CD14-positive monocyte (primary cell): ENCODE results near the gene GLUD2. TPM values are rescaled to one million over a fixed set of nuclear protein-coding genes. Genes with fewer than 3 reads are reported as not detected.
"Not testable (repeated sequence)": the region's sequence is repeated elsewhere in the genome, so short reads cannot be mapped to it uniquely, and the experiment has no call there.

Experiments
- DNase-seq, 3 donors: peaks; one replicate each; pipeline ENCODE4 v3.0.0-alpha.2; 2011 to 2022
- H2AFZ ChIP-seq: 2 replicates; pipeline ENCODE4 v1.6.0; 2012; ENCODE audit warnings: mild to moderate bottlenecking, low read depth, low read length, inconsistent platforms; ENCODE audit not compliant: insufficient read depth, poor library complexity, severe bottlenecking
- H3K27ac ChIP-seq, 2 donors: 1 replicate in 1 of 2; 2 replicates in 1 of 2; pipeline ENCODE4 v1.5.1; 2012 to 2013; ENCODE audit warnings: low read length in 2 of 2, control low read depth in 1 of 2, inconsistent platforms in 1 of 2, low read depth in 1 of 2, mild to moderate bottlenecking in 1 of 2
- H3K27me3 ChIP-seq, 2 donors: one replicate each; pipeline versions ENCODE4 v1.6.0 to v1.6.1; 2011 to 2013; ENCODE audit warnings: low read length in 2 of 2; ENCODE audit not compliant: control insufficient read depth in 2 of 2, insufficient read depth in 2 of 2
- H3K36me3 ChIP-seq, 2 donors: replicated peaks in 1 of 2; 1 replicate in 1 of 2; 2 replicates in 1 of 2; pipeline versions ENCODE4 v1.5.1 to v1.6.1; 2012 to 2013; ENCODE audit warnings: low read length in 2 of 2, control low read depth in 1 of 2, inconsistent platforms in 1 of 2, mild to moderate bottlenecking in 1 of 2; ENCODE audit not compliant: insufficient read depth in 2 of 2, control insufficient read depth in 1 of 2
- H3K4me1 ChIP-seq, 2 donors: 1 replicate in 1 of 2; 2 replicates in 1 of 2; pipeline versions ENCODE4 v1.5.1 to v1.6.1; 2012 to 2013; ENCODE audit warnings: low read length in 2 of 2, control low read depth in 1 of 2, inconsistent platforms in 1 of 2, mild to moderate bottlenecking in 1 of 2, moderate library complexity in 1 of 2; ENCODE audit not compliant: insufficient read depth in 2 of 2, control insufficient read depth in 1 of 2
- H3K4me2 ChIP-seq: replicated peaks from 2 replicates; pipeline ENCODE3; 2012; ENCODE audit warnings: low read length, moderate library complexity, mild to moderate bottlenecking; ENCODE audit not compliant: poor library complexity, severe bottlenecking; ENCODE audit errors: extremely low read depth
- H3K4me3 ChIP-seq, 3 experiments: fragments of 200-600 bp in 1 of 3; sonication (generic) in 1 of 3; replicated peaks in 1 of 3; 1 replicate in 2 of 3; 2 replicates in 1 of 3; pipeline ENCODE4 v1.5.1; 2011 to 2013; ENCODE audit warnings: low read length in 3 of 3, mild to moderate bottlenecking in 3 of 3, control low read depth in 2 of 3, low read depth in 2 of 3, inconsistent platforms in 1 of 3, moderate library complexity in 1 of 3
- H3K79me2 ChIP-seq: 2 replicates; pipeline ENCODE4 v1.6.0; 2012; ENCODE audit warnings: mild to moderate bottlenecking, control low read depth, inconsistent platforms, low read length, moderate library complexity; ENCODE audit not compliant: insufficient read depth
- H3K9ac ChIP-seq: 2 replicates; pipeline ENCODE4 v1.6.0; 2017; ENCODE audit warnings: low read length, mild to moderate bottlenecking; ENCODE audit not compliant: insufficient read depth, poor library complexity, severe bottlenecking
- H3K9me3 ChIP-seq, 2 donors: replicated peaks in 1 of 2; 1 replicate in 1 of 2; 2 replicates in 1 of 2; pipeline versions ENCODE4 v1.5.1 to v1.6.1; 2012 to 2013; ENCODE audit warnings: low read length in 2 of 2, control low read depth in 1 of 2; ENCODE audit not compliant: control insufficient read depth in 1 of 2, insufficient read depth in 1 of 2
- H4K20me1 ChIP-seq: 2 replicates; pipeline ENCODE4 v1.6.0; 2012; ENCODE audit warnings: mild to moderate bottlenecking, low read length, control low read depth, moderate library complexity; ENCODE audit not compliant: insufficient read depth
- H3K27ac Mint-ChIP-seq, 7 donors: one replicate each; pipeline ENCODE4 v1.8.0; 2020; ENCODE audit warnings: mild to moderate bottlenecking in 7 of 7, mixed read lengths in 7 of 7, moderate library complexity in 6 of 7, inconsistent platforms in 2 of 7
- H3K27me3 Mint-ChIP-seq, 3 donors: one replicate each; pipeline ENCODE4 v1.8.0; 2021 to 2022; ENCODE audit warnings: low read depth in 3 of 3, mild to moderate bottlenecking in 3 of 3, mixed read lengths in 3 of 3, moderate library complexity in 3 of 3, inconsistent platforms in 1 of 3
- H3K36me3 Mint-ChIP-seq, 2 donors: one replicate each; pipeline ENCODE4 v1.8.0; 2020; ENCODE audit warnings: mixed read lengths in 2 of 2, inconsistent platforms in 1 of 2, mild to moderate bottlenecking in 1 of 2
- H3K4me1 Mint-ChIP-seq: one replicate; pipeline ENCODE4 v1.8.0; 2020; ENCODE audit warnings: mild to moderate bottlenecking, mixed read lengths
- H3K4me3 Mint-ChIP-seq, 2 donors: one replicate each; pipeline ENCODE4 v1.8.0; 2020; ENCODE audit warnings: mild to moderate bottlenecking in 2 of 2, mixed read lengths in 2 of 2, moderate library complexity in 1 of 2
- H3K9me3 Mint-ChIP-seq, 7 donors: one replicate each; pipeline ENCODE4 v1.8.0; 2020 to 2022; ENCODE audit warnings: mixed read lengths in 7 of 7, mild to moderate bottlenecking in 6 of 7, moderate library complexity in 6 of 7, inconsistent platforms in 2 of 7
- WGBS: methylation state at CpG from one replicate; pipeline ENCODE4 v1.1.5; 2013; ENCODE audit warnings: missing lambda C conversion rate; ENCODE audit not compliant: insufficient coverage; 5-methylcytosine and 5-hydroxymethylcytosine counted together
- intact Hi-C, 2 donors: fragments of 100-400 bp; cut with micrococcal nuclease; formaldehyde crosslinking; loops; one replicate each; pipeline versions ENCODE4 v1.15.0 to v1.15.1; 2023
- polyA plus RNA-seq, 3 donors: library from polyadenylated mRNA; depleted of rRNA in 1 of 3; unstranded in 2 of 3; stranded (reverse) in 1 of 3; fragments of 300-500 nt in 2 of 3; fragments of >200 nt in 1 of 3; fragmentation: Illumina TruSeq in 2 of 3; gene quantifications; 1 replicate in 2 of 3; 2 replicates in 1 of 3; pipeline ENCODE4 v1.2.3, GENCODE V29; 2012 to 2021
- TF ChIP-seq, protein P1 (sequence below): fragments of 200-600 bp; IDR thresholded peaks from one replicate; pipeline ENCODE4 v1.8.0; 2022; ENCODE audit warnings: antibody characterized with exemption, mild to moderate bottlenecking

GLUD2 gene
- polyA plus RNA-seq, 3 donors = 0.44 to 0.55 (median 0.47) TPM

DNA sequence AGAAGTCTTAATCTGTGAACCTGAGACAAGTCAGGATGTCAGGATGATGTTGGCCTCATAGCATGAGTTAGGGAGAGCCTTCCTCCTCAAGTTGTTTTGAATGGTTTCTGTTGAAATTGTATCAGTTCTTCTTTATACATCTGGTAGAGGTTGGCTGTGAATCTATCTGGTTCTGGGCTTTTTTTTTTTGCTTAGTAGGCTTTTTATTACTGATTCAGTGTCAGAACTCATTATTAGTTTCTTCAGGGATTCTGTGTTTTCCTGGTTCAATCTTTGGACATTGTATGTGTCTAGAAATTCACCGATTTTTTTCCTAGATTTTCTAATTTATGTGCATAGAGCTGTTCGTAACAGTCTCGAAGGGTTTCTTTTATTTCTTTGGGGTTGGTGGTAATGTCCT, 14.9 kb downstream of the GLUD2 start:
- Histone ChIP-seq H3K9ac (no peak overlapping the region), H2AFZ (no peak overlapping the region), H3K27ac (no peak overlapping the region), H3K9me3 (peaks cover 0 to 3% of the 10 kb centered on the region in 2 donors), H3K27me3 (no peaks in the 10 kb centered on the region), H3K79me2 (no peaks in the 10 kb centered on the region), H3K4me3 (no peak overlapping the region), H3K36me3 (no peaks in the 10 kb centered on the region), H4K20me1 (no peaks in the 10 kb centered on the region), H3K4me2 (no peak overlapping the region), H3K4me1 (no peaks in the 10 kb centered on the region)
- TF ChIP-seq, protein P1, sequence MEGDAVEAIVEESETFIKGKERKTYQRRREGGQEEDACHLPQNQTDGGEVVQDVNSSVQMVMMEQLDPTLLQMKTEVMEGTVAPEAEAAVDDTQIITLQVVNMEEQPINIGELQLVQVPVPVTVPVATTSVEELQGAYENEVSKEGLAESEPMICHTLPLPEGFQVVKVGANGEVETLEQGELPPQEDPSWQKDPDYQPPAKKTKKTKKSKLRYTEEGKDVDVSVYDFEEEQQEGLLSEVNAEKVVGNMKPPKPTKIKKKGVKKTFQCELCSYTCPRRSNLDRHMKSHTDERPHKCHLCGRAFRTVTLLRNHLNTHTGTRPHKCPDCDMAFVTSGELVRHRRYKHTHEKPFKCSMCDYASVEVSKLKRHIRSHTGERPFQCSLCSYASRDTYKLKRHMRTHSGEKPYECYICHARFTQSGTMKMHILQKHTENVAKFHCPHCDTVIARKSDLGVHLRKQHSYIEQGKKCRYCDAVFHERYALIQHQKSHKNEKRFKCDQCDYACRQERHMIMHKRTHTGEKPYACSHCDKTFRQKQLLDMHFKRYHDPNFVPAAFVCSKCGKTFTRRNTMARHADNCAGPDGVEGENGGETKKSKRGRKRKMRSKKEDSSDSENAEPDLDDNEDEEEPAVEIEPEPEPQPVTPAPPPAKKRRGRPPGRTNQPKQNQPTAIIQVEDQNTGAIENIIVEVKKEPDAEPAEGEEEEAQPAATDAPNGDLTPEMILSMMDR = no peak
- Mint-ChIP-seq H3K4me3 (no peak overlapping the region), H3K4me1 (no peaks in the 10 kb centered on the region), H3K9me3 (peaks cover 3 to 19% (median 7%) of the 10 kb centered on the region in 7 donors), H3K27me3 (no peaks in the 10 kb centered on the region), H3K36me3 (no peaks in the 10 kb centered on the region), H3K27ac (no peak overlapping the region)
- intact Hi-C loops = no loop called here
- no CpG with 5 or more reads among the region's 3 CpGs for WGBS
- no peak for DNase-seq

DNA sequence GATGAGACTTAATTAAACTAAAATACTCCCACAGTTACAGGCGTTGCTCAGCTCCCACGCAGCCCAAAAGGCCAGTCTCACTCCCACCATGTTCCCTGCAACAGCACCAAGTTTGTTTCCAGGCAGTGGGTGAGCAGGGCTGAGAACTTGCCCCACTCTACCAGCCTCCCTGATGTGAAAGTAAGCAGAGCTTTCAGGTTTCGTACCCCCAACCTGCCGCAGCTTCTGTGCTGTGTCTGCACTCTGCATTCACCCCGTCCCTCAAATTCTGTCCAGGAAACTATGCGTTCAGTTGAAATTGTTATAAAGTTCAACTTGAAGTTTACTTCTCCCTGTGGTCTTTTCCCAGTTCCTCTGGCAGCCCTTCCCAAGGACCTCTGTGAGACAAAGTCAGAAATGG, 17.2 kb downstream of the GLUD2 start:
- Mint-ChIP-seq H3K4me1 (no peaks in the 10 kb centered on the region), H3K36me3 (no peaks in the 10 kb centered on the region), H3K27me3 (no peaks in the 10 kb centered on the region), H3K9me3 (peaks cover 3 to 19% (median 7%) of the 10 kb centered on the region in 7 donors), H3K27ac (no peak overlapping the region), H3K4me3 (no peak overlapping the region)
- peaks cover 0 to 3% of the 10 kb centered on the region in 2 donors for H3K9me3 ChIP-seq
- no peaks in the 10 kb centered on the region for H3K27me3 ChIP-seq
- no peaks in the 10 kb centered on the region for H3K4me1 ChIP-seq
- DNase-seq = no peak
- H3K79me2 ChIP-seq = no peaks in the 10 kb centered on the region
- intact Hi-C loops = no loop called here
- no peak overlapping the region for H3K27ac ChIP-seq
- WGBS = 97% methylated on average over 6 of the region's 6 CpGs
- H2AFZ ChIP-seq = no peak overlapping the region
- H3K36me3 ChIP-seq = no peaks in the 10 kb centered on the region
- no peak overlapping the region for H3K9ac ChIP-seq
- no peak overlapping the region for H3K4me3 ChIP-seq
- H3K4me2 ChIP-seq = no peak overlapping the region
- TF ChIP-seq, protein P1 = no peak
- H4K20me1 ChIP-seq = no peaks in the 10 kb centered on the region

DNA sequence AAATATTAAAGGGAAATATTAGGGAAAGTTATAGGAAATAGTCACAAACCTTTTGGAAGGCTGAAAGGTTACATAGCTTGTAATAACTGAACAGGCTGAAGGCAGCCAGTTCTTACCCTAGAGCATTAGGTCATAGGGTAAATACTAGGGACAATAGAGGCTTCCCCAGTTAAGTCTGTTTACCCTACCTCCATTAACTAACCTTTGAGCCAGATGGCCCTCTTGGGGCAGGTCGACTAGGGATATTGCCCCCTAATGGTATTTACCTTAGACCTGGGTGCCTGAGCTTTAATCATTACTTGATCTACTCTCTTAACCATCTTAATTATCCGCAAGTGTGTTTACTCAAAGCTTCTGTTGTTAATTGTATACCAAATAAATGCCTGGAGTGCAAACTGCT, 36.8 kb downstream of the GLUD2 start:
- H2AFZ ChIP-seq, H3K79me2 ChIP-seq, H3K27ac Mint-ChIP-seq, H3K36me3 Mint-ChIP-seq, H3K9me3 ChIP-seq, H3K27ac ChIP-seq, H3K27me3 ChIP-seq, H3K9ac ChIP-seq, H3K4me3 ChIP-seq, H3K9me3 Mint-ChIP-seq, H3K36me3 ChIP-seq, H3K4me3 Mint-ChIP-seq, H3K27me3 Mint-ChIP-seq, H3K4me1 Mint-ChIP-seq, intact Hi-C loops, DNase-seq, H3K4me2 ChIP-seq, H4K20me1 ChIP-seq, H3K4me1 ChIP-seq: not testable (repeated sequence)
- no CpG with 5 or more reads among the region's 2 CpGs for WGBS
